AG04449 (cell line): ENCODE data around the gene CPXM2.

Source experiments
- CTCF ChIA-PET: fragments of 350-600 bp; formaldehyde crosslinking; extraction: SDS; loops from one replicate; lab custom pipeline; 2021; ENCODE audit warnings: antibody characterized with exemption; lab: Yijun Ruan, JAX
- POLR2A ChIA-PET: fragments of 400-600, 350-600 bp; formaldehyde crosslinking; extraction: SDS; loops from one replicate; lab custom pipeline; 2020; ENCODE audit warnings: antibody characterized with exemption, inconsistent platforms; lab: Yijun Ruan, JAX
- DNase-seq: peaks from one replicate; pipeline ENCODE4 v3.0.0-alpha.2; 2010; ENCODE audit warnings: low read depth, low spot score
- H3K4me3 ChIP-seq: 2 replicates; pipeline ENCODE4 v1.5.1; 2011; ENCODE audit warnings: low read depth, mild to moderate bottlenecking, control low read depth, low read length
- CTCF ChIP-seq: IDR thresholded peaks from one replicate; pipeline ENCODE4 v1.5.1; 2011; ENCODE audit warnings: mild to moderate bottlenecking, moderate library complexity, low read length, control low read depth, inconsistent platforms; ENCODE audit not compliant: insufficient read depth; ENCODE audit errors: missing control alignments

CPXM2 gene

GRCh38 chr10:123790132-123790885 lies 101.3 kb downstream of the CPXM2 start:
- POLR2A ChIA-PET, result no interaction called here
- no peak for DNase-seq
- TF ChIP-seq CTCF, result no peak
- H3K4me3 ChIP-seq, result no peak overlapping the region
- CTCF ChIA-PET, result no interaction called here

- CTCF ChIA-PET, result no interaction called here
- TF ChIP-seq CTCF, result no peak
These were observed 102.6 kb downstream of the CPXM2 start for GRCh38 chr10:123788981-123789380.

GRCh38 chr10:123787566-123787965 lies 104.0 kb downstream of the CPXM2 start:
- POLR2A ChIA-PET, result no interaction called here

More at GRCh38 chr10:123788981-123789380, 102.6 kb downstream of the CPXM2 start:
- POLR2A ChIA-PET, result no interaction called here
- no peak for DNase-seq
- H3K4me3 ChIP-seq, result no peak overlapping the region

GRCh38 chr10:123786896-123787295 lies 104.7 kb downstream of the CPXM2 start:
- ChIA-PET CTCF (no interaction called here), POLR2A (no interaction called here)
- DNase-seq, result no peak
- TF ChIP-seq CTCF, result no peak
- no peak overlapping the region for H3K4me3 ChIP-seq

More at GRCh38 chr10:123787566-123787965, 104.0 kb downstream of the CPXM2 start:
- CTCF ChIA-PET, result no interaction called here
- H3K4me3 ChIP-seq, result no peak overlapping the region
- no peak for DNase-seq
- TF ChIP-seq CTCF, result no peak

GRCh38 chr10:123786306-123786705 lies 105.3 kb downstream of the CPXM2 start:
- no peak for DNase-seq
- ChIA-PET POLR2A (no interaction called here), CTCF (no interaction called here)
- no peak for TF ChIP-seq CTCF
- no peak overlapping the region for H3K4me3 ChIP-seq

GRCh38 chr10:123784646-123785045 lies 107.0 kb downstream of the CPXM2 start:
- TF ChIP-seq CTCF, result no peak
- no peak for DNase-seq
- CTCF ChIA-PET, result no interaction called here
- POLR2A ChIA-PET, result no interaction called here
- H3K4me3 ChIP-seq, result no peak overlapping the region
